GM18499 (cell line): ENCODE measurements around the gene AKAP13.

Experiments
- ATAC-seq: cut with Tn5 transposase; IDR thresholded peaks from one replicate; pipeline ENCODE4 v1.9.1; 2021; ENCODE audit warnings: moderate number of reproducible peaks; ENCODE audit not compliant: insufficient read depth, unreplicated experiment

AKAP13 gene

DNA sequence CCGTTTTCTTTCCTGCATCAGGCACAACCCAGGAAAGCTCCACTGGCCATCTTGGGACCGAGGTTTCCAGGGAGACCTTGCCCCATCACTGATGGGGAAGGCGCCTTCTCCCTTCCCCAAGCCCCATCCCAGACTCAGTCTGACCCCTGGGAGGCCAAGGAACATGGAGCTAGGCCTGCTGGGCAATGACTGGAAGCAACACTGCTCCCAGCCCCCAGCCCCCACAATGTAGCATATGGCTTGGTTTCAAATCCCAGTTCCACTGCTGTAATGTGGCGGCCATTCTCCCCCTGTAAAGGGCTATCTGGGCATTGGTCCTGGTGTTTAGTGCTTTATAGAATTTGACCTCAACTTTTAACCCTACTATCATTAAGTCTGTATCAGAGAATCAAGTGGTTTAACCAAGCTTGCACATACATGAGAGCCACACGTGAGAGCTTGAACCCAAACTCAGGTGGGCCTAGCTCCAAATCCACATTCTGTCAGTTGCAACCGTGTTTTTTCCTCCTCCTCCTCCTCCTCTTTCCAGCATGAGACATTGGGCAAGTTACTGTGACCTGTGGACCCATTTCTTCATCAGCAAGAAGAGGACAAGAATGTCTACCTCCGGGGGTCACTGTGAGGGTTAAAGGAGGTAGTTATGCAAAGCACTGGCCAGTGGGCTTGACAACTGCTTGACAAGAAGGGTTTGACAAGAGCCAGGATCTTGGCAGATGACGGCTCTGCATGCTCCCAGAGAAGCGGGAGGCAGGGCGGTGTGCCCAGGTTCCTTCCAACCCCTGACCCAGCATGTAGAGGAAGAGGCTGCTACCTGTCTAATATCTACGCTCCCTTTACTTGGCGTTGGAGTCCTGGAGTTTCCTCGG lies 376.9 kb downstream of the AKAP13 start:
- no peak for ATAC-seq

DNA sequence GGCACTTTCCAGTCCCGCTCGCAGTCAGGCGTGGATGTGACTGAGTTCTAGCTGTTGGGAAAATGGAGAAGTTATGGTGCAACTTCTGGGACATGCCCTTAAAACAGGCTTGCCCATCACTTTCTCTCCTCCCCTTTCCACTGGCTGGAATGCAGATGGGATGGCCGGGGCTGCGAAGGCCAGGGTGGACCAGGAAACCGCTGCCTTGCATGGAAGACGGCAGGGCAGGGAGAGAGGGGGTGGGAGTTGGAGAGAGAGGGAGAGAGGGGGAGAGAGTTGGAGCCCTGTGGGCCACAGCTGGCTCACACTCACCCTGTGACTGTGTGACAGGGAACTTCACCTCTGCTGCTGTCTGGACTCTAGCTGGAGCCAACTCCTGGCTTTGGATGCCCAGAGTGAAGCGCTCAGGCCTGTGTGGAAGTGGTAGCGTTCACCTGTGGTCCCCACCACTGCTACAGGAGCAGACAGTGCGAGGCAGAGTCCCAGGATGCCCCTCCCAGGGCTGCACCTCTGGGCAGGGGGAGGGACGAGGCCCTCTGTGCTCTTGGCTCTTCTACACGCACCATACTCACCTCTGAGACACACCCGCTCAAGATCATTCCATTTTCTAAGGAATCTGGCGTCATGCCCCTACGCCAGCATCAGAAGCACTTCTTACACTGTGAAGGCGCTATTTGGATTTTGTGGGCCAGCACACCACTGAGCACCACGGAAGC lies 377.7 kb downstream of the AKAP13 start:
- ATAC-seq = no peak

DNA sequence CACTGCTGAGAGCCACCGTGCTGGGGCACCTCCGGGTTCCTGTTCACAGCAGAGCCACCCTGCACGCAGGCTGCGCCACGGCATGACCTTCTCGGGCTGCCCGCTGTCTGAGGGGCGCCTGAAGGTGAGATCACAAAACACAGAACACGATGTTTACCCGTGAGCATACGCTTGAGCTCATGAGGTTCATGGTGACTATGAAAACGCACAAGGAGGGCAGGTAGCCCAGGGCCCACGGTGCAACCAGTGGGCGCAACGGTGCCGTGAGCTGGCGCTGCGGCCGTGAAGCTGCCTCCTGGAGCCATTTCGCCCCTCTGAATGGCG lies 378.2 kb downstream of the AKAP13 start:
- no peak for ATAC-seq

DNA sequence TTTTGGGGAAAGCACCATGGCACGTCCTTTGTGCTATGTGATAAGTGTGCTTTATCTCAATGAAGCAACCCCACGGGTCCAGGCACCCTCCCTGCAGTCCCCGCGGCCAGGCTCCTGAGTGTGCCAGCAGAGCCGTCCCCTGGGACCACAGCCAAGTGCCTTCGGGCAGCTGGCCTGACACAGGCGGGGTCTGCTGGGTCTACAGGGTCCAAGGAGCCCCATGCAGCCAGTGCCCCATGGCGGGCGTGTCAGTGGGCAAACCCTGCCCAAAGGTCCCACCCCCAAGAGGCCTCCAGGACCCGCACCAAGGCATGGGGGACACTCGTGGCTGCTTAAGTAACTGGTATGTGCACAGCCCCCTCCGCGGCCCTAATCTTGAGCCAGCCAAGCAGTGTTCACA lies 379.0 kb downstream of the AKAP13 start:
- ATAC-seq = no peak

DNA sequence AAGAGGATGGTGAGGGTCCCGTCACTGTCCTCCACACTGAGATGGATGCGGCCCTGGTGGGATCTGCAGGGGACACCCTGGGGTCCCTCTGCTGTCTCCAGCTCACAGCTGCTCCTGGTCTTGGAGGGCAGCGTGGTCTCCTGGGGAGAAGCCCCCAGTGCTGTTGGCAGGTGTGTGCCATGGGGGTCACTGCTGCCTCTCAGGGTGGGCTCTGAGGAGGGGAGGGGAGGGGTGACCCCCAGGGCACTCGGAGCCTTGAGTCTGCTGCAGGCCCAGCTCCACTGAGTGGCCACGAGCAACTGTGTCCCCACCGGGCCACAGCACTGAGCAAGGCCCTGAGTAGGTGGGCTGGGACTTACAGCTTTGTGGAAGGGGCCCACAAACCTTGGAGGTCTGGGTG lies 379.6 kb downstream of the AKAP13 start:
- no peak for ATAC-seq

DNA sequence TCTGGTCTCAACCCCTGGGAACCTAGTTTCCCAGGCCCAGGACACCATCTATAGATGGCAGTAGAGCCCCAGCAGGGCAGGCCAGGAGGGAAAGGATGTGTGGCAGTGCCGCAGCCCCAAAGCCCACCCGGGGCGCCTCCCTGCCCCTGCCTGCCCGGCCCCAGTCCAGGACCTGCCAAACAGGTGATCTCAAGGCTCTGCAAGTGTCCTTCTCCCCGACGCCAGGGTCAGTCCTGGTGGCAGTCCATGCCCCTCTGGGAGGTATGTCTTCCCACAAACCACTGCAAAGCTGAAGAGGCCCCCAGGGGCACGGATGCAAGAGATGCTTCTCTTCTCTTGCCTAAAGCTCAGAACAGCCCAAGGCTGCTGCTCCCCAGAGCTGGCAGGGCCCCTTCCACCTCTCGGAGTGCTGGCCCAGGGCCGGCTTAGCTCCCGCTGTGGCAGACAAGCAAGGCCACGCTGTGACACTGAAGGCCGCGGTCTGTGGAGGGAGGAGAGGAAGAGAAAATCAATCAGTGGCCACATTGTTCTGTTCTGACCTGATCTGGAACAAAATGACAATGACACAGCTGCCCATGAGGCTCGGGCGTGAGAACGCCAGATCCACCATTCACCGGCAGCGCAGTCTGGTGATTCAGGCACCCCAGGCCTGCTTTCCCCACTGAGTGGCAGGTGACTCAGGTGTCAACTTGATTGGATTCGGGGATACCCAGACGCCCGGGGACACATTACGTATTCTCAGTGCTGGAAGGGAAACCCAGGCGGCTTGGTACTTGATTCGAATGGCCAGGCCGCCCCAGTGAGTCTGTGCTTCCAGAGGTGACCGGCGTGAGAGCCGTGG lies 380.3 kb downstream of the AKAP13 start:
- ATAC-seq = no peak

DNA sequence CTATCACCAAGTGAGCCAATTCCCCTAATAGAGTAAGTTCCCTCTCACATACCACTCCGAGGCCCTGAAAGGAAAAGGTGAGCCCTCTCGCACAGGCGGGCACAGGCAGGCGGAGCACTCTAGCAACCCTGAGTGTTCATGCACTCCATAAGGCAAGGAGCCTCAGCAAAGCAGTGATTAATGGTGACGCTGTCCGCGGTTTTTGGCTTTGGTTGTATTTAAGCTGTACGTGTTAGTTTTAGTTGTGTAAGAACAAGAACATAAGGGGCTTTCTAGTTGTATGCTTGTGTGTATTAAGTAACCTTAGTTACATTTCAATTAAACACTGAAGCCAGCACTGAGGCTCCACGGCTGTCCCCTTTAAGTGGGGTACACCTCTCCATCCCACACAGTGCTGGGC lies 381.2 kb downstream of the AKAP13 start:
- no peak for ATAC-seq

DNA sequence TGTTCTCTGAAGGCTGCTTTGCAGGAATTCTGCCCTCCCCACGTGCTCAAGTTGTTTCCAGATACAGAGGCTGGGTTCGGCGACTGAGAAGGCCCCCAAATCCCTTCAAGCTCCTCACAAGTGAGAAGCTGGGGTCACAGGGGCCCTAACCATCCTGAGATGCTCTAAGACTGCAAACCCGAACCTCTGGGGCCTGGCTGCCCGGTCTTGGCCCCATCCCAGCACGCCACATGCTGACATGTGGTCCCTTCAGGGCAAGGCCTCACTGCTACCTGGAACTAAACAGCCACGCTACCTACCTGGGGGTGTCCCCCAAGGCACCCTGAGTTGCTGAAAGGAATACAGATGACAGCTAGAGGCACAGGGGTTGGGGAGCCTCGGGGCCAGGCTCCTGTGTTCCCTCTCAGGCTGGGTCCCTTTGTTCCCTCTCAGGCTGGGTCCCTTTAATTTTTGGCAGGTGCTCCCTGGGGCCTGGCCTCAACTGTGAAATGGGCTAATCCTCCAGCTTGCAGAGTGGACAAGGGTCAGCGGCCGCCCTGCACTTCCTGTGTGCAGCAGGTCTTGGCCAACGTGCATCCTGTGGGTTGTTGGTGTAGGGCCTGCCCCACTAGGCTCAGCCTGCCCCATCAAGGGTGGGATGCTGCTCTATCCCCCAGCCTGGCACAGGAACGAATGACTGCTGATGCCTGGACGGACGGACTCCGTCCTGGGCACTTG lies 381.8 kb downstream of the AKAP13 start:
- no peak for ATAC-seq

DNA sequence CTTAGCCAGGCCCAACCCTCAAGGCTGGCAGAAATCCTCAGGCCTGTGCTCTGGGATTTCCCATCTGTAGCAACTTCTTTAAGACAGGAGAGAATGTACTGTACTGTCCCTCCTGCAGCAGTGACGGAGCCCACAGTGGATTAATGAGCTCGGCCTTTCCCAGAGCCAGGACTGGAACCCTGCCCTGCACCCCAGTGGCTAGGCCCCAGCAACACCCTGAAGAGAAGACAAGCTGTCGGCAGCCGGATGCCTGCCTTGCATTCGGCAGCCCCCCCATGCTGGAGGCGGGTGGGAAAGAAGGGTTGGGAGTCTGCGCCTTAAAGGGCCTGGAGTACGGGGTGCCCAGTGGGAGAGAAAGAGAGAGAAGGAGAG lies 382.3 kb downstream of the AKAP13 start:
- no peak for ATAC-seq

DNA sequence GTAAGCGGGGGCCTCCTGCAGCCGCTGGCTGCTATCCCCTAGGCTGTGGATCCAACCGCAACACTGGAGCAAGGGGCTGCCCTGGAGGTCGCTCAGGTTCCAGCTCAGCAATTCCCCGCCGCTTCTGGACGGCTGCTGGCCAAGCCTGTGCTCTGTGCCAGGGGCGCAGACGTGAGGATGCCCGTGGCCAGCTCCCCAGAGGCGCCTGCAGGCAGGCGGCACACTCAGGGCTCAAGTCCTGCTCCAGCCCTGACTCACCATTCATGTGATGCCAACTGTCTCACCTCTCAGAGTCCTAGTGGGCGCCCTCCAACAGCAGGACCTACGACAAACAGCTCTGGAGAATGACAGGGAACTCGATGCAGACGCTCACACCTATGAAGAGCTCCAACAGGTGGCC lies 382.8 kb downstream of the AKAP13 start:
- no peak for ATAC-seq

DNA sequence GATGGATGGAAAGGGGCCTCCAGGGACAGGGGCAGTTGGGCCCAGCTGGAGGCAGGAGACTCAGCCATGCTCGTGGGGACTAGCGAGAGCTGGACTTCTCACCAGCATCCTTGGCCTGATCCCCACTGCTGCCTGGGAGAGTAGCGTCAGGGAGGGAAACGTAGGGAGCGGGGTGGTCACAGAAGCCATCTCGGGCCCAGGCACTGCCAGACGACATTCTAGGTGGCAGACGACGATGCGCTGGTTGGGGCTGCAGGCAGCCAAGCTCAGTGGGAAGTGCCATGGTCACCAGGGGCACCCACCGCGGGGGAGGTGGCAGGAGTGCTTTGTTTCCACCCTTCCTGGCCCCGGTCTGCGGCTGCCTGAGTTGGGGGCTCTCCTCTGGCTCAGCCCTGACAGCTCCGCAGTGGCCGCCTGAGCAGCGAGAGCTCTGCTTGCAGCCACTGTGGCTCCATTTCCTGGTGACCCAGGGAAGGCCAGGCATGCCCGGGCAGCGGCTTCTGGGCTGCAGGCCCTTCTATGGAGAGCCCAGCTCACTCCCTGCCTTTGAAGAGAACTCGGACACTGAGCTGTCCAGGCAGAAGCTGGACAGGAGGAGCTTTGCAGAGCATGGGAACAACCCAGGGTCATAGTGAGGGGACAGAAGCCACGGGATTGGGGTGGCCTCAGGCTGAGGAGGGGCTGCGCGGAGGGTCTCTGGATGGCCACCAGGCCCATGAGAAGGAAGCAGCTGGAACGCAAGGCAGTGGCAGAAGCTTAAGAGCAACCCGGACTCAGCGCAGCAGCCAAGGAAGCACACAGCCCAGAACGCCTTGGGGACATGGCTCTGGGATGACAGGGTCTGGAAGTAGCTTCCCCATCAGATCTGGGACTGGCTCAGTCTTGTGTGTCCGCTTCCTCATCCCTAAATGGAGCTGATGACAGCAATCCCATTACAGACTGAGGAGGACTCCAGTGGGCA lies 383.6 kb downstream of the AKAP13 start:
- no peak for ATAC-seq

DNA sequence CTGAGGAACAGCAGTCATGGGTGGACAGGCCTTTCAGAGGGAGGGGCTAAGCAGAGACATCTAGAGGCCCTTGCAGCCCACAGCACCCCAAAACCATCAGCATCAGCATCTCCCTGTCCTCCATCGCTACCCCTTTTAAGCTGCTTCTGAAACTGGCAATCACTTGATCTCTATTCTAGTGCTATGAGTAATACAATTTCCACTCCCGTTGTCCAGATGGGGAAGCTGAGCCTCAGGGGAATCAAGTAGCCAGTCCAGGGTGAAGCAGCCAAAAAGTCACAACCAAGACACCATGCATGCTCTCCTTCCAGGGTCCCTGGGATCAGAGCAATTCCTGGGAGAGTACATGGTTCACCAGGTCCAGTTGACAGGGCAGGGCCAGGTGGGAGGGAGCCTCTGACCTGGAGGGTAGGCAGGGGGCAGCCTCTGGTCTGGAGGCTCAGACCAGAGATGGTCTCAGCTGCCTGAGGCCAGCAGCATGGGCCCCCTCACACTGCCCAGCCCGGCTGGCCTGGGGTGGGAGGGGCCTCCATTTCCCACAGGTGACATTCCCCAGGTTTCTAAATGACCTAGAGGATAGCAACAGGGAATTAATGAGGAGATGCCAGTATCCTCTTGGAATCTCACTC lies 384.4 kb downstream of the AKAP13 start:
- no peak for ATAC-seq

DNA sequence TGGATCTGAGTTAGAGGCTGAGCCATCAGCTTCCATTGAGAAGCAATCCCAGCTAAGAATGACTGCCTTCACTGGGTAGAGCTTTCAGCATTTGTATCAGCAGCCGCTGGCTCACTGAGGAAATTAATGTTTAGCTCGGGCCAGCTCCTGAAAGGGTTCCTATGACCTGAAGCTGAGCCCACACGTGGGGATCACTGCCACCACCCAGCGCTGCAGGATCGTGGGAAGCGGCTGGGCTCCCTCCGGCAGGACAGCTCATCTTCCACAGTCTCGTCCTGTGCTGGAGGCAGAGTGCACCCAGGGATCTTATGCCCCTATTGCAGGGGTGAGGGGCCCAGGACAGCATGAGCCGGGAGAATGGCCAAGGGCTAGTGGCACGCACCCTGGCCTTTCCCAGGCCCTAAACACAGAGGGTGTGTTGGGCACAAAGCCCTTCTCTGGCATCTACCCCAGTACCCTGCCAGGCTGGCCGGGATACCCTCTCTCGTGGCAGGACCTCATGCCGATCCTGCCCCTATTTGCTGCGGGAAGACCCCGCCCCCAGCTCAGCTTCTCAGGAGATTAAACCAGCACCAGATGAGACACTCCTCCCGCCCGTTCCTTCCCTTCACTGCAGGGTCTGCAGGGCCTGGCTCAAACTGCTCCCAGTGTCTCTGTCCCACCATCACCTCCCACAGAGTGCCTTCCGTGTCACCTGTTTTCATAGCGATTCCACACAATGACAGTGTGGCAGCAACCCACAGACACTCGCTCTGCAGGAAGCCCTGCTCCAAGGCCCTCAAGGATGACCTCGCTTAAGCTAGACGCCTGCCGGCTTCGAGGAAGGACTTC lies 385.8 kb downstream of the AKAP13 start:
- no peak for ATAC-seq

DNA sequence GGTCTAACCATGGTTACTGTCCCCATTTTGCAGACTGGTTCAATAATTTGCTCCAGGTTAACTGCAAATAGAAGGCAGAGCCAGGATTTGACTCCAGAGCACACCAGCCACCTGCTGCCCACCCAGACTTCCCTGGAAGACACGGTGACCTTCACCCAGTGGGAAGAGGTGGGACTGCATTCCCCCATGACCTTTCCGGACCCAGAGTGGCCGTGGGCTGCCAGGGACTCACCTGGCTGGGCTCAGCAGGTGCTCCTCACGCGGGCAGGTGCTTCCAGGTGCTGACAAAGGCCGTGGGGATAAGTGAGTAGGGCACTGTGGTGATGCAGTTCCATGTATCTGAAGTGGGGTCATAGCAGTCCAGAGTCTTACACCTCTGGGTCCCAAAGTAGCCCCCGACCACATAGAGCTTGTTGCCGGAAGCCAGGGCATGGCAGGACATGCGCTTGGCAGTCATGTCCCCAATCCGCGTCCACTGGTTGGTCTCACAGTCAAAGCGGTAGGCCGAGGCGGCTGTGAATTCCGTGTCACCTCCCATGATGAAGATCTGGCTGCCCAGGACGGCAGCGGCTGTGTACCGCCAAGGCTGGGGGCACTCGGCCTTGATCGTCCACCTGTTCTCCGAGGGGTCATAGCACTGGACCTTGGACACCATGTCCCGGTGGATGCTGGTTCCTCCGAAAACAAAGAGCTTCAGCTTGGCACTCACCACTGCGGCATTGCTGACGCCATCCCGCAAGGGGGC lies 387.6 kb downstream of the AKAP13 start:
- no peak for ATAC-seq

DNA sequence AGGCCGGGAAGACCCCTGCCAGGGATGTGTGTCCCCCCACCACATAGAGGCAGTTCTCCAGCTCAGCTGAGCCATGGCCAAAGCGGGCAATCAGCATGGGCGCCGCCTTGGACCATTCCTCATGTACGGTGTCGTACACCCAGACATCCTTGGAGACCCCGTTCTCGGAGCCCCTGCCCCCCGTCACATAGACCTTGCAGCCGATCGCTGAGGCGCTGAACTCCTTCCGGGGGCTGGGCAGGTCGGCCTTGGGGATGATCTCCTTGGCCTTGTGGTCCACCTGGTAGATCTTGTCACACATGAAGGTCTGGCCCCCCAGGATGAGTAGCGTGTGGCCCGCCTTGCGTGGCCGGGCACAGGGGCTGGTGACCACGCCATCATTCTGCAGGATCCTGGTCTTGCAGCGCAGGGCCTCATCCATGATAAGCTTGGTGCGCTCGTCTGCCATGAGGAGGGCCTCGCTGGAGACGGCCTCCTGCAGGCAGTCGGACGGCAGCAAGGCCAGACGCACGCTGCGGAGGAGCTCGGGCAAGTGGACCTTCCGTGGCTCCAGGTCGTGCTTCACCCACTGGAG lies 388.3 kb downstream of the AKAP13 start:
- no peak for ATAC-seq

DNA sequence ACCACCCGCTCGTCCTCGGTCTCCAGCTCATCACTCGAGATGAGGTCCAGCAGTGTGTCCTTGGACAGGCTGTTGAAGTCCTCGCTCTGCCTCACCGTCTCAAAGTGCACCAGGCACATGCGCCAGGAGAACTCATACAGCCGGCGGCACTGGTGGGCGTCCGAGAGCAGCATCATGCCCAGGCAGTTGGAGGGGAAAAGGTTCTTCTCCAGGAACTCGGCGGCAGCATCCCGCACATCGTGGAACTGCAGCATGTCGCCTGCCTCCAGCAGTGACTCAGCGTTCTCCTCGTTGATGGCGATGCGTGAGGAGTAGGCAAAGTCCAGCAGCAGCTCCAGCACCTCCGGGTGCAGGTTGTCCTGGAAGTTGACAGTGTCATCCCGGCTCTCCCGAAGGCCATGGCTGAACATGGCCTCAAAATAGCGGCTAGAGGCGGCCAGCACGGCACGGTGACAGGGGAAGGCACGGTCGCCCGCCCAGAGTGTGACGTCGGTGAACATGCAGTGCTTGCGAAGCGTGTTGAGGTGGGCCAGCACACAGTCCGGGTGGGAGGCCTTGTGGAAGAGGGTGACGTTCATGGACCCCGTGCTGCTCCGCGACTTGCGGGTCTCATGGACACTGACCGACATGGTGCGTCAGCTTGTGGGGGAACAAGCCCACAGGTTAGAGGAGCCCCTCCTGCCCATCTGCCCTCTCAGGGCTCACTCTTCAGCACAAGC lies 388.9 kb downstream of the AKAP13 start:
- no peak for ATAC-seq
